Right atrium auricular region (tissue), 2 donors: ENCODE data around the gene TRMT2A. TPM values are rescaled to one million over a fixed set of nuclear protein-coding genes. Genes with fewer than 3 reads are reported as not detected.

Source experiments
- DNase-seq: peaks from one replicate; pipeline ENCODE4 v3.0.0-alpha.2; 2019; ENCODE audit warnings: low spot score
- H3K27ac ChIP-seq, 2 donors: fragments of 200-600 bp; sonication (generic); 1 replicate in 1 of 2; 2 replicates in 1 of 2; pipeline ENCODE4 v1.5.1; 2016 to 2019
- H3K27me3 ChIP-seq, 2 donors: fragments of 200-600 bp; sonication (generic); one replicate each; pipeline versions ENCODE4 v1.5.1 to v1.6.0; 2017 to 2019
- H3K36me3 ChIP-seq: fragments of 200-600 bp; sonication (generic); one replicate; pipeline ENCODE4 v1.5.1; 2016
- H3K4me1 ChIP-seq, 2 donors: fragments of 200-600 bp; sonication (generic); one replicate each; pipeline versions ENCODE4 v1.5.1 to v1.6.0; 2017 to 2019
- H3K4me3 ChIP-seq, 2 donors: fragments of 200-600 bp; sonication (generic); 1 replicate in 1 of 2; 2 replicates in 1 of 2; pipeline ENCODE4 v1.5.1; 2017 to 2019; ENCODE audit warnings: mild to moderate bottlenecking in 1 of 2, moderate library complexity in 1 of 2
- H3K9me3 ChIP-seq, 2 donors: fragments of 200-600 bp; sonication (generic); one replicate each; pipeline ENCODE4 v1.5.1; 2019
- total RNA-seq, 2 donors: library from RNA; depleted of rRNA; stranded (reverse); fragments of >200 nt; gene quantifications; one replicate each; pipeline ENCODE4 v1.1.0, GENCODE V29; 2016
- TF ChIP-seq, protein P1 (sequence below), 2 donors: fragments of 200-600 bp; sonication (generic); IDR thresholded peaks; one replicate each; pipeline ENCODE4 v1.5.1; 2019; ENCODE audit warnings: antibody characterized with exemption in 2 of 2

Gene TRMT2A
- total RNA-seq, 2 donors from 2014 or later: 16.0 to 17.6 TPM

GRCh38 chr22:20089226-20089976 is 27.6 kb downstream of the TRMT2A start:
- no peaks in the 10 kb centered on the region for H3K9me3 ChIP-seq
- peaks cover 0 to 15% of the 10 kb centered on the region in 2 donors for H3K4me1 ChIP-seq
- no peak overlapping the region for H3K4me3 ChIP-seq
- no peaks in the 10 kb centered on the region for H3K27me3 ChIP-seq
- TF ChIP-seq, protein P1, sequence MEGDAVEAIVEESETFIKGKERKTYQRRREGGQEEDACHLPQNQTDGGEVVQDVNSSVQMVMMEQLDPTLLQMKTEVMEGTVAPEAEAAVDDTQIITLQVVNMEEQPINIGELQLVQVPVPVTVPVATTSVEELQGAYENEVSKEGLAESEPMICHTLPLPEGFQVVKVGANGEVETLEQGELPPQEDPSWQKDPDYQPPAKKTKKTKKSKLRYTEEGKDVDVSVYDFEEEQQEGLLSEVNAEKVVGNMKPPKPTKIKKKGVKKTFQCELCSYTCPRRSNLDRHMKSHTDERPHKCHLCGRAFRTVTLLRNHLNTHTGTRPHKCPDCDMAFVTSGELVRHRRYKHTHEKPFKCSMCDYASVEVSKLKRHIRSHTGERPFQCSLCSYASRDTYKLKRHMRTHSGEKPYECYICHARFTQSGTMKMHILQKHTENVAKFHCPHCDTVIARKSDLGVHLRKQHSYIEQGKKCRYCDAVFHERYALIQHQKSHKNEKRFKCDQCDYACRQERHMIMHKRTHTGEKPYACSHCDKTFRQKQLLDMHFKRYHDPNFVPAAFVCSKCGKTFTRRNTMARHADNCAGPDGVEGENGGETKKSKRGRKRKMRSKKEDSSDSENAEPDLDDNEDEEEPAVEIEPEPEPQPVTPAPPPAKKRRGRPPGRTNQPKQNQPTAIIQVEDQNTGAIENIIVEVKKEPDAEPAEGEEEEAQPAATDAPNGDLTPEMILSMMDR (IDR thresholded peaks at IDR 0.05): no peak
- H3K27ac ChIP-seq: no peak overlapping the region
- peaks cover 88% of the 10 kb centered on the region for H3K36me3 ChIP-seq
- no peak for DNase-seq

DNA sequence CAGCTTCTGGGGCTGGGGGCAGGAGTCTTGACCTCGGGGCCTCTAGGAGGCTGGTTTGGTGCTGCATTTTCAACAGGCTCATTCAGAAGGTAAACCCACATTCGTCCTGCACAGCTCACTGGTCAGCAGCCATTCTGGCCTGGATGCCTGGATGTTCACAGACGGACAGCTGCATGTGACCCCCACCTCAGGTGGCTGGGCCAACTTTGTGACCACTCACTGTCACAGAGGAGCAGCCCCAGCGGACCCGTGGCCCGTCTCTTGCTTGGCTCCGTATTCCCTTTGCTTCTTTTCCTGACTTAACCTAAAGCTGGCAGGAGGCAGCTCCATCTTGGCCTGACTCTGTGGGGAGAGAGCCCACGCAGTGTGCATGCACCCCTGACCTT is 28.8 kb downstream of the TRMT2A start:
- Histone ChIP-seq H3K27ac (no peak overlapping the region), H3K9me3 (no peaks in the 10 kb centered on the region), H3K4me3 (no peak overlapping the region), H3K27me3 (no peaks in the 10 kb centered on the region), H3K4me1 (peaks cover 0 to 26% of the 10 kb centered on the region in 2 donors), H3K36me3 (peaks cover 77% of the 10 kb centered on the region)
- TF ChIP-seq, protein P1 (IDR thresholded peaks at IDR 0.05): no peak
- DNase-seq: no peak

DNA sequence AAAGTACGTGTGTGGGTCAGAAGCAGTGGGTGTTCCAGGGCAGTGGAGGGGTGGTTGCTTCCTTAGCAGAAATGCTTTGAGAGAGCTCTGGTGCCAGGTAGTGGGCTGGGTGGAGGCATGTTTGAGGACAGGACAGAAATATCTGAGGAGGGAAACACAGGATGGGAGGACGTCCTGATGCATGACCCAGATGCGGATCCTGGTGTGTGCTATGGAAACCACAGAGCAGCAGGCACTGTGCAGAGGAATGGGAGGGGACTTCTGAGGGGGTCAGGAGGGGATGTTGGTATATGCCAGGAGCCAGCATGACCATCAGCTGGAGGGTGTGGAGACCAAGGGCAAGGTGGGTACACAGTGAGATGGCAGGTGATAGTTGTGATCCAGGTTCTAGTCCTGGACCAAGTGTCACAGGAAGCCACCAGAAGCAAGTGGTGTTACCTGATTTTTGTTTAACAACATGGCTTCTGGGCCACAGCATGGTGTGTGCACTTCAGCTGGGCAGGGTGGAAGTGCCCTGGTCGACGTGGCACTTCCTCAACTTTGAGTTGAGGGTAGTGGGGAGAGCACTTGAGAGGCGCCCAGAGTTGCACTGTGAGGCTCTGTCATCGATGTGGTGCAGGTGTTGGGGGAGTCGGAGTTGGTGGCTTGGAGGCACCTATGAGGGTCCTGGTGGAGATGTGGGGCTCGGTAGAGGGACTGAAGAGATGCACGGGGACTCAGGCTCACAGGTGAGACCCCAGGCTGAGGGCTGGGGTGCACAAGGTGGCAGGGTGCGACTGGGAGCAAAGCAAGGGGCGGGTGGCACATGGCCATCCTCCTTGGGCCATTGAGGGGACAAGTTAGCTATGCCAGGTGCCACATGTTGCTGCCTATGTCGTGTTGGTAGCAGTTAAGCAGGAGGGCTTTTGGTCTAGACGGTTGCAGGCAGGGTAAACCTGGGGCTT is 29.4 kb downstream of the TRMT2A start:
- Histone ChIP-seq H3K4me3 (no peak overlapping the region), H3K4me1 (peaks cover 0 to 33% of the 10 kb centered on the region in 2 donors), H3K27me3 (no peaks in the 10 kb centered on the region), H3K27ac (no peak overlapping the region), H3K36me3 (peaks cover 70% of the 10 kb centered on the region), H3K9me3 (no peaks in the 10 kb centered on the region)
- no peak for DNase-seq
- TF ChIP-seq, protein P1 (IDR thresholded peaks at IDR 0.05): no peak

GRCh38 chr22:20086763-20087162 is 30.3 kb downstream of the TRMT2A start:
- H3K36me3 ChIP-seq: peaks cover 62% of the 10 kb centered on the region
- H3K27ac ChIP-seq: no peak overlapping the region
- H3K4me3 ChIP-seq: no peak overlapping the region
- no peaks in the 10 kb centered on the region for H3K9me3 ChIP-seq
- TF ChIP-seq, protein P1 (IDR thresholded peaks at IDR 0.05): no peak
- H3K4me1 ChIP-seq: peaks cover 0 to 41% of the 10 kb centered on the region in 2 donors
- H3K27me3 ChIP-seq: no peaks in the 10 kb centered on the region
- no peak for DNase-seq

DNA sequence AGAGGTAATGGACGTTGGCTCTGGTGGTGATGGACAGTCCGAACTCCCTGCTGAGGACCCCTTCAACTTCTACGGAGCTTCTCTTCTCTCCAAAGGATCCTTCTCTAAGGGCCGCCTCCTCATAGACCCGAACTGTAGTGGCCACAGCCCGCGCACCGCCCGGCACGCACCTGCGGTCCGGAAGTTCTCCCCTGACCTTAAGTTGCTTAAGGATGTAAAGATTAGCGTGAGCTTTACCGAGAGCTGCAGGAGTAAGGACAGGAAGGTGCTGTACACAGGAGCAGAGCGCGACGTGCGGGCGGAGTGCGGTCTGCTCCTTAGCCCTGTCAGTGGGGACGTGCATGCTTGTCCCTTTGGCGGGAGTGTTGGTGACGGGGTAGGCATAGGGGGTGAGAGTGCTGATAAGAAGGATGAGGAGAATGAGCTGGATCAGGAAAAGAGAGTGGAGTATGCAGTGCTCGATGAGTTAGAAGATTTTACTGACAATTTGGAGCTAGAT is 30.9 kb downstream of the TRMT2A start:
- Histone ChIP-seq H3K36me3 (peaks cover 55% of the 10 kb centered on the region), H3K9me3 (no peaks in the 10 kb centered on the region), H3K27me3 (no peaks in the 10 kb centered on the region), H3K27ac (no peak overlapping the region), H3K4me3 (no peak overlapping the region), H3K4me1 (peaks cover 0 to 47% of the 10 kb centered on the region in 2 donors)
- DNase-seq: no peak
- TF ChIP-seq, protein P1 (IDR thresholded peaks at IDR 0.05): no peak
